ENCODE data around the gene USP7.

The USP7 gene

DNA sequence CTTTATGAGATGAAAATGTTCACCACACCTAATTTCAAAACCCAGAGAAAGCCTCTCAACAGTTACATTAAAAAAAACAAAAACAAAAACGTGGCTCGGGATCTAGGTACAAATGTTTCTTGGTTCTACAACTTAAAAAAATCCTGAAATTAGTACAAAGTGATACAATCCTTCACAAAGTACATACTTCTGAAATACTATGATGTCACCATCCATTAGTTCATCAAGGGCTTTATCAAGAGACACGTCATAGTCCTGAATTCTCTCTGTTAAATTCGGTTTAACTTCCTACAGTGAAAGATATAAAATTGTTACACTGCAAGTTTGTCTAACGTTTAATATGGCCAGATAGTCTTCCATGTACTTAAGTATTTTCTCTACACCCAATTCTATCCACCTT, 63.4 kb downstream of the USP7 start:
- no peak for DNase-seq (ENCODE audit: low read depth in 2 of 2)

GRCh38 chr16:8899709-8900317, 63.9 kb downstream of the USP7 start:
- no peak for DNase-seq (ENCODE audit: low read depth in 2 of 2)

- DNase-seq (ENCODE audit: low read depth in 2 of 2): no peak
Measured at GRCh38 chr16:8898660-8899318, 64.9 kb downstream of the USP7 start.

GRCh38 chr16:8894736-8895334, 68.9 kb downstream of the USP7 start:
- no peak for DNase-seq (ENCODE audit: low read depth in 2 of 2)

DNA sequence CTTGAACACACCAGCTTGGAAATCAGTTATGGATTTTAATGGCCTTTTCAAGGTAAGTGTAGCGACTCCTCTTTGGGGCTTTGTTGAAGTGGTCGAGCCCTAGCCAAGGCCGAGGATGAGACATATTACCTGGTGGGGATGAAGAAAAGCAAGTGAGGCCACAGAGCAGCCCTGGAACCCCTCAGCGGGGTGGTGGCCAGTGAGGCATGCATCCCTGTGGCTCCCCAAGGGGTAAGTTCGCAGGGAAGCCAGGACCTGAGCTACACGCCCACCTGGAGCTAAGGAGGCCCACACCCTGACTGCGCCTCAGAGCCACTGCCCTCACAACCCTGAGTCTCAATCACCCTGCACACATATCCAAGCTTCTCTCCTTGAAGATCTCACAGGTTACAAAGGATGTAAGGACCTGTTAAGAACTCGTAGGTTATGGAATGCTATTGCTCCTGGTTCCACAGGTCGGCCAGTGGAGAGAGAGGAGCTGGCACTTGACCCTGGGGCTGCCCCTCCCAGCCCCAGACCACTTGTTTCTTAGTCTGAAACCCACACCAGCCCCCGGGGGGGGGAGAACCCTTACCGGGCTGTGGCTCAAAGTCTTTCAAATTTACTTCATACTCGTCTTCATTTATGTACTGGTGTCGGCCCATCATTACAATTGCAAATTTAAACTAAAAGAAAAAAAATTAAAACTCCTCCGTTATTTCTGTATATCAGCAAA, 69.6 kb downstream of the USP7 start:
- DNase-seq (ENCODE audit: low read depth in 2 of 2): no peak

DNA sequence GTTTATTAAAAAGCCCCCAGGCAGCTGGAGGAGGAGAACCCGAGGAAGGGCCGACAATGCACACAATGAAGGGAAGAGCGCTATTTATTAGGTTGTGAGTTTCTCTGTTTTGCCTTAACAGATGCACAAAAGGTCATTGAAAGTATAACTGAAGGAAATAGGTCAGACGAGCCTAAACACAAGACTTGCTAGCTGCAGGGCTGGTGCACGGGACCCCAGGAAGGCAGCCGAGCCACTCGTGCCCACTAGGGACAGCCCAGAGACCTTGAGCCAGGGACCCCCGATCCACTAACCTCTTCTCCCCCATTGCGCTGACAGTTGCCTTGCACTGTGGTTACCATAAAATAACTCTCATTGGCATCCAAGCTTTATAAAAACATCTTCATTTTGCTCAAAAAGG, 70.3 kb downstream of the USP7 start:
- DNase-seq (ENCODE audit: low read depth in 2 of 2): no peak

- DNase-seq (ENCODE audit: low read depth in 2 of 2): no peak
Measured at GRCh38 chr16:8892101-8892575, 71.6 kb downstream of the USP7 start.

DNA sequence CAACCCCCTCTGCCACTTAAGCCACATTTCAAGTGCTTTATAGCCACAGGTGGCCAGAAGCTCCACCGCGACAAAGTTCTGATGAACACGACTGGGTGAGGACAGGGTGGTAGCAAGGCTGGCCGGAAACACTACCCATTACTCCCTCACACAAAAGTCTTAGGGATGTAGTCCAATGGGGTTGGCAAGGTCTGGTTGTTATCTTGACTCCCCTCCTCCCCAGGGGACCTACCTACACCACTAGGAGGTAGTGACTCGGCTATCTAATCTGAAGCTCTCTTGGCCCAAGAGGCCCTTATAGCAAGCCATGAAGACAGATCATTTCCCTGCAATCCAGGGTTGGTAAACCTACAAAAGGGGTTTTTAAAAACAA, 73.2 kb downstream of the USP7 start:
- DNase-seq (ENCODE audit: low read depth in 2 of 2): no peak

GRCh38 chr16:8889893-8890548, 73.7 kb downstream of the USP7 start:
- no peak for DNase-seq (ENCODE audit: low read depth in 2 of 2)

- no peak for DNase-seq (ENCODE audit: low read depth in 2 of 2)
Measured at GRCh38 chr16:8888951-8889892, 74.5 kb downstream of the USP7 start.

DNA sequence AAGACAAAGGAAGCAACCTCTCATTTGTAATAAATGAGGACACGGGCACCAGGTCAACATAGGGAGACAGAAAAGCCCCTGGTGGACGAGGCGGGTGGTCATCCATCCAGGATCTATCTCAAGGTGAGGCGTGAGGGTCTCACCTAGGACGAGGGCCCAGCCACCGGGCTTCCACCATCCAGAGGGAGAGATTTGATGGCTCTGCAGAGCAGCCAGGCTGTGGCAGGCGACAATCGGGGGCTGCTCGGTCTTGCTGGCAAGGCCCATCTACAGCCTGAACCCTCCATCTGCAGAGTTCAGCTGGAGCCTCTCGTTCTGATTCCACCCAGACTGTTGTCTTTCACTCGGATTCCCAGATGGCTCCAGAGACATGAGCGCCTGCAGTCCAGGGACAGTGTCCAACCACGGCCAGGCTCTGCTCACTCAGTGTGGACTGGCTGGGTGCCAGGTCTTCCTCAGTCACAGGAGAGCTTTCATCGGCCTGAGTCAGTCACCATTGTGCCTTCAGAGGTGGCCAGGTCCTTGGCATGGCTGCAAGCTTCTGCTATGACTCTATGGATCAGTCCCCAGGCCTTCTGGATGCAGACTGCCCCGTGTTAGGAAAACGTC, 75.7 kb downstream of the USP7 start:
- no peak for DNase-seq (ENCODE audit: low read depth in 2 of 2)

GRCh38 chr16:8887431-8887765, 76.3 kb downstream of the USP7 start:
- no peak for DNase-seq (ENCODE audit: low read depth in 2 of 2)

- no peak for DNase-seq (ENCODE audit: low read depth in 2 of 2)
Measured at GRCh38 chr16:8886593-8887430, 76.9 kb downstream of the USP7 start.

GRCh38 chr16:8885674-8886592, 77.8 kb downstream of the USP7 start:
- DNase-seq (ENCODE audit: low read depth in 2 of 2): no peak

- DNase-seq (ENCODE audit: low read depth in 2 of 2): no peak
Measured at GRCh38 chr16:8882725-8883377, 80.9 kb downstream of the USP7 start.

GRCh38 chr16:8882041-8882617, 81.6 kb downstream of the USP7 start, which contains the start of gene LITAFD:
LITAFD (plus strand) TSS chr16:8882351; CDS start chr16:8884356, 2,005 bp downstream.
- no peak for DNase-seq (ENCODE audit: low read depth in 2 of 2)

DNA sequence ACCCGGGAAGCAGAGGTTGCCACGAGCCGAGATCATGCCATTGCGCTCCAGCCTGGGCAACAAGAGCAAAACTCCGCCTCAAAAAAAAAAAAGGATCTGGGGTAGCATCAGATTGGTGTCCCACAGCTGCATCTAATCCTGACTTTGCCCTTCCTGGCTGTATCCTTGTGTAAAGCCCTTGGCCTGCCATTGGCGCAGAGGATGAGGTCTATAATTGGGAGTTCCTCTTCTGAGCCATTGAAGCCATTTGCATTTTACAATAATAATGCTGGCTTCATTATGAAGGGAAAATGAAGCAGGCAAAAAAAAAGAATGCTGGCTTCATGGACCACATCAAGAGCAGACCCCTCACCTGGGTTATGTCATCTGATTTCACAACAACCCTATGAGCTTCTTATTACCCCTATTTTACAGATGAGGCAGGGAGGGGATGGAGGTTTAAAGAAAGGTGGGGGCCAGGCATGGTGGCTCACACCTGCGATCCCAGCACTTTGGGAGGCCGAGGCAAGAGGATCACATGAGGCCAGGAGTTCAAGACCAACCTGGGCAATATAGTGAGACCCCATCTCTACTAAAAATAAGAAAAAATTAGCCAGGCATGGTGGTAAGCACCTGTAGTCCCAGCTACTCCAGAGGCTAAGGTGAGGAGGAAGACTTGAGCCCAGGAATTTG, 82.7 kb downstream of the USP7 start:
- DNase-seq (ENCODE audit: low read depth in 2 of 2): no peak
